ENCODE results near the gene SPTBN1. TPM values are rescaled to one million over a fixed set of nuclear protein-coding genes. Genes with fewer than 3 reads are reported as not detected.

The SPTBN1 gene
- total RNA-seq, 1 experiment from 2014 or later: 88.8 TPM

DNA sequence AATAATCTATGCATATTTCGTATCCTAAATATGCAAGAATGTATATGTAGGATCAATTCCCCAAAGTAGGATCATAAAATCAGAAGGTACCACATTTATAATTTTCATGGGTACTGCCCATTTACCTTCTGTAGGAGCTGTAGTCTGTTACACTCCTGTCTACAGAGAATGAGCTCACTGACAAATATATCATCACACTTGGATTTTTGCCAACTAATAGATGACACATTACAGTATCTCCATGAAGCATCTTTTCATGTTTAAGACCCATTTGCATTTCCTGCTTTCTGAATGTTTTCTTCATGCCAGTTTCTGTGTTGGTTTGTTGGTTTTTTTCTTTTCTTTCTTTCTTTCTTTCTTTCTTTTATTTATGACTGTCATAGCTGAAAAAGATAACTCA lies 196.4 kb downstream of the SPTBN1 start:
- peak; percentile 25 for DNase-seq (ENCODE audit: low read depth)

DNA sequence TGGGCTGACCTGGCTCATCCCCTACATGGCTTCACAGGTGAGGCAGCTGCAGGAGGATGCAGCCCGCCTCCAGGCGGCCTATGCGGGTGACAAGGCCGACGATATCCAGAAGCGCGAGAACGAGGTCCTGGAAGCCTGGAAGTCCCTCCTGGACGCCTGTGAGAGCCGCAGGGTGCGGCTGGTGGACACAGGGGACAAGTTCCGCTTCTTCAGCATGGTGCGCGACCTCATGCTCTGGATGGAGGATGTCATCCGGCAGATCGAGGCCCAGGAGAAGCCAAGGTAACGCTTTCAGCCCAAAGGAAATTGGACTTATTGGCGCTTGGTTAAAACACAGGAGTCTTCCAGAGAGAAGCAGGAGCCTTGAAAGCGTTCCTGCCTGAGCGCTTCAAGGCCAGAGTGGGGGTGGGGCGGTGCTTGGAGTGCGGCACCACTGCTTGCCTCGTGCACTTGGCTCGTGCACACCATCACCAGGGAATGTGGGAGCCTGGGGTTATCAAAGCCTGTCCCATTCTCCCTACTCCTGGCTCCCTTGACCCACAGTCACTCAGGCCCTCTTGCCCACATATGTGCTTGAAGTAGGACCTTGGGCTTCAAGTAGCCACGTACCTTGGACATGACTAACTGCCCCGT lies 197.6 kb downstream of the SPTBN1 start:
- no peak for DNase-seq (ENCODE audit: low read depth)

DNA sequence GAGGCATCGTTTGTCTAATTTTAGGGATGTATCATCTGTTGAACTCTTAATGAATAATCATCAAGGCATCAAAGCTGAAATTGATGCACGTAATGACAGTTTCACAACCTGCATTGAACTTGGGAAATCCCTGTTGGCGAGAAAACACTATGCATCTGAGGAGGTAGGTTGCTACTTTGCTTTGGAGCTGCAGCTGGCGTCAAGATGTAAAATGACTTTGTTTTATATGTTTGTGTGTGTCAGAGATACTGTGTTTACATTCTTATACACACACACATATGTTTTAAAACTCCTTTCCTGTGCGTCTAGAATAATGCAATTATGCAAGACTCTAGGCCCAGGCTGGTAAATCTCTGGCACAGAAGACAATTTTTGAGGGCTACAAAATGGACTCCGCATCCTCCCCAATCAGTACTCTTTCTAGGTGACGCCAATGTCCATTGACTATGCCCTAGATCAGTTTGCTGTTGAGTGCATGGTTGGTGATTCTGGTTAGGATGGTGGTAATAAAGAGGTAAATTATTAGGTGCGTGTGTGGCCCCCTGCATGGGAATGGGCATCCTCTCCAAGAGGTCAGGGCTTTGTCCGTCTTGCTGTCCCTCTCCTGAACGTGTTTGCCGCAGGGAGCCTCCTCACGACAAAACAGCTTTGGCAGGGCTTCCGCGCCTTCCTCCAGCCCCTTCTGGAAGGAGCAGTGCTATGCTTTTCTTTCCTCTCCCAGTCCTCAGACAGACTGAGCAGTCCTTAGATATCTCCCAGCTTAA lies 199.1 kb downstream of the SPTBN1 start:
- DNase-seq (ENCODE audit: low read depth): no peak

DNA sequence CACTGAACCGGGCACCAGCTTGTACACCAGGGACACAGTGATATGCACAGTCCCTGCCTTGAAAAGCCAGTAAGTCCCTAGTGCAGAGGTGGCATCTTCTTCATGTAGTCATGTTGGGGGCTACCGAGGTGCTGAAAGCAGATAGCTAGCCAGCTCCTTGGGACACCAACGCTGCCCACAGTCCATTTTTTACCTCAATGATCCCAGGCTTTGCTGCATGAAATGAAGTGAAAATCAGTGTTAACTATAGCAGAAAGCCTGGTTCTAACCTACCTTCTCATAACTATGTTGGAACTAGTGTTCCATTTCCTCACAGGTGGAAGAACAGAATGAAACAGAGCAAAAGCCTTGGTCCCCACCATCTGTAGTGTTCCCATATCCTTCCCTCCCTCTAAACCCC lies 200.7 kb downstream of the SPTBN1 start:
- no peak for DNase-seq (ENCODE audit: low read depth)

DNA sequence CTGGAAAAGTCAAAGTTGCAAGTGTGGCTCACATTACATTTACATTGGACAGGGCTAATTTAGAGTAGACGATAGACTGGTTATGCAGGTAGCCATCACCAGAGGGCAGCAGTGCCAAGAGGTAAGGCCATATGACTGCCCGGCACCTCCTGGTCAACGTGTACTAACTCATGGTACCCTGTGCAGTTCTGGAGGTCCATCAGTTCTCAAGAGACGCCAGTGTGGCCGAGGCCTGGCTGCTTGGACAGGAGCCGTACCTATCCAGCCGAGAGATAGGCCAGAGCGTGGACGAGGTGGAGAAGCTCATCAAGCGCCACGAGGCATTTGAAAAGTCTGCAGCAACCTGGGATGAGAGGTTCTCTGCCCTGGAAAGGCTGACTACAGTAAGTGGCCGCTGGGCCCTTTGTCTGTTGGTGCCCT lies 201.5 kb downstream of the SPTBN1 start:
- DNase-seq (ENCODE audit: low read depth): peak; percentile 27

GRCh38 chr2:54658564-54659071 lies 202.5 kb downstream of the SPTBN1 start:
- DNase-seq (ENCODE audit: low read depth): peak; percentile 78

DNA sequence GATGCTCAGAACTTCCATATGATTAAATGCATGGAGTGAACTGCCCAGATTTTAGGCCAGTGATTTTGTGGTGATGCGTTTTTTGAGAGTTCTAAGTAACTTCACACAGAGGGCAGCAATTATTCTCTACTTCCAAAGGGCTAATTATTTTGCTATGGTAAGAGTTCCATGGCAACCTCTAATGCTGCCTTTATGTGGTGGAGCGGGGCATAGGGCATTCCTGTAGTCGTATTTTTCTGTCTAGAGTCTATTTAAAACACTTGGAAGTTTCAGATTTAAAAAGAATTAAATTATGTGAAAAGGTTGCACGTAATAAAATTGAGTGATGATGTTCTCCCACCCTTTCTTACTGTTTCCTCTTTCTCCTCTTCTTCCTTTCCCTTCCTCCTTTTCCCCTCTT lies 203.4 kb downstream of the SPTBN1 start:
- no peak for DNase-seq (ENCODE audit: low read depth)

- DNase-seq (ENCODE audit: low read depth): no peak
Observed at GRCh38 chr2:54660752-54661151, 204.6 kb downstream of the SPTBN1 start.

DNA sequence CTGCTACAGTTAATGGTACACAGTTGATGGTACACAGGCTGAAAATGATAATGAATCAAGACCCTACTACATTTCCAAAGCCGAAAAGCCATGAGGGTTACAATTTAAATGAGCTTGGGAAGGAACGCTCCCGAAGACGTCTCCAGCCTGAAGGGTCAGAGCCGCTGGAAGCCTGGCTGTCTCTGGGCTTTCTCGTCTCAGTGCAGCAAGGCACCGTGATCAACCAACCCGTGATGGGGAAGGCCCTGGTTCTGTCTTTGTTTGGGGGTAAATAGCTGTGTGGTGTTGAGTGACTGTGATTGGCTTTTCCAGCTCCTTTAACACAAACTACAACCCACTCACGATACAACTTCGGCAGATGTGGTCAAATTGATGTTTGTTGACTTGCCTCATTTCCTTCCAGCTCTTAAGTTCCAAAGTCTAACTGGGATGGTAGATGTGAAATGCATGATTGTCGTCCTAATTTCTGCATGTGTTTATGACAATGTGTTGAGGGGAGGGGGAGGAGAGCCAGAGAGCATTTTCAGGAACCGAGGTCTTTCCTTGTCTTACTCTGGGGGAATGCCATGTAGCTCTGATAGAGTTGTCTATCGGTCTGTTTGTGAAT lies 207.4 kb downstream of the SPTBN1 start:
- DNase-seq (ENCODE audit: low read depth): no peak

DNA sequence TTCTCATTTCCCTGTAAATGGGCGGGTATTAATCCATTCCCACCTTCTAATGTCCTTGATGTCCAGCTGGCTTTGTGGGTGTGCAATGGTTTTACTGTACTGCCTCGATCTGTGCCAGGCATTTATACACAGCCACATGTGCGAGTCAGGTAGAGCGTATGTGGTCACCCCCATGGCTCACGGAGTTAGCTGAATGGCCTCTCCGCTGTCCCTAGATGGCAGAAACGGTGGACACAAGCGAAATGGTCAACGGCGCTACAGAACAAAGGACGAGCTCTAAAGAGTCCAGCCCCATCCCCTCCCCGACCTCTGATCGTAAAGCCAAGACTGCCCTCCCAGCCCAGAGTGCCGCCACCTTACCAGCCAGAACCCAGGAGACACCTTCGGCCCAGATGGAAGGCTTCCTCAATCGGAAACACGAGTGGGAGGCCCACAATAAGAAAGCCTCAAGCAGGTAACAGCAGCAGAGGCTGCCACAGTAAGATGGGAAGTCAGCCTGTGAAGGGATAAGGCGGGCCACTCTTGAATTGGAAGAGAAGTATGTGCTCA lies 208.2 kb downstream of the SPTBN1 start:
- no peak for DNase-seq (ENCODE audit: low read depth)

GRCh38 chr2:54665436-54665856 lies 209.3 kb downstream of the SPTBN1 start:
- peak; percentile 43 for DNase-seq (ENCODE audit: low read depth)

DNA sequence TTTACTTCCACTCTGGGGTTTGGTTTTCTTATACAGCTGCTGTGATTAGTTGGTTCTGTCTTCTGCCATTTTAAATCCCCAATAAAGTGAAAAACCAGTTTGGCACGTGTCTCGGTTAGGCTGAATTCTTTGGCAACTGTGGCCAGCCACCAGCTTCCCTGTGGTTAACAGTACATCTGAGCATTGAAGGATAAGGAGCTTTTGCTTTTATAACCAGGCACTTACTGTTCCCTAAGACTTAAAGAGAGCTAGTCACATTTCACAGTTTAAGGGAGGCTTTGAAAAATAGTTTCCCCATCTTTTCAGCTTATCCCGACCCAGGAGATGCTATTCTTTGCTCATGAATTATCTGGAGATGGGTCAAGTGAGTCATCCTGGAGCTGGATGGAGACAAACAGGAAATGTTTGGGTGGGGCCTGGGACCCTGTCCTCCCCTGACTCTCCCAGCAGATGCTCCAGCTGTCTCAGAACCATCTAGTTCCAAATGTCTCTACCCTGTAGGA lies 210.1 kb downstream of the SPTBN1 start:
- peak; percentile 64 for DNase-seq (ENCODE audit: low read depth)

DNA sequence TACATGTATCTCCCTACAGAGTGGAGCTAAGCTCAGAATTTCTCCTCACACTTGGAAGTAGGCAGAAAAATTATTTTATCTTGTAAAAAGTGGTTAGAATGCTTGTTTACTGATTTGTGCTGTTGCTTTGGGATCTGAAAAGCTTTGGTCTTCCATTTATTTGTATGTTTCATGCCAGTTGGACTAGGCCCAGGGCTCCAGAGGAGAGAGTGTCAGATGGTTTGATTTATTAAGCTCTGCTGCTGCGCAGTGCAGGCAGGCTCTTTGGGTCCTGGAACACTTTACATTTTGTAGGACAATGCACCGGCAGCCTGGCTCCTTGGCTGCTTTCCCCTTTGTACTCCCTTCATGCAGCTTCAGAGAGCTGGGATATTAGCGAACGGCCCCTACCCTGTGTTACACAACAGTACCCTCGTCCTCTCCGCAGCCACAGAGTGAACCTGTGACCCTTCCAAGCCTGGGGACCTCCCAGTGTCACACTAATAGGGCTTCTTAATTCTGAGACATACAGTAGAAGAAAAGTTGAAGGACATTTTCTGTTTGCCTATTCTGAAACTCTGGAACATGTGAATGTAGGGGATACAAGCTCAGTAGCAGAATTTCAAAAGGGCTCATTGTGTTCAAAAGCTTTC lies 210.6 kb downstream of the SPTBN1 start:
- DNase-seq (ENCODE audit: low read depth): peak; percentile 42

- no peak for DNase-seq (ENCODE audit: low read depth)
Observed at GRCh38 chr2:54667266-54667639, 211.1 kb downstream of the SPTBN1 start.

DNA sequence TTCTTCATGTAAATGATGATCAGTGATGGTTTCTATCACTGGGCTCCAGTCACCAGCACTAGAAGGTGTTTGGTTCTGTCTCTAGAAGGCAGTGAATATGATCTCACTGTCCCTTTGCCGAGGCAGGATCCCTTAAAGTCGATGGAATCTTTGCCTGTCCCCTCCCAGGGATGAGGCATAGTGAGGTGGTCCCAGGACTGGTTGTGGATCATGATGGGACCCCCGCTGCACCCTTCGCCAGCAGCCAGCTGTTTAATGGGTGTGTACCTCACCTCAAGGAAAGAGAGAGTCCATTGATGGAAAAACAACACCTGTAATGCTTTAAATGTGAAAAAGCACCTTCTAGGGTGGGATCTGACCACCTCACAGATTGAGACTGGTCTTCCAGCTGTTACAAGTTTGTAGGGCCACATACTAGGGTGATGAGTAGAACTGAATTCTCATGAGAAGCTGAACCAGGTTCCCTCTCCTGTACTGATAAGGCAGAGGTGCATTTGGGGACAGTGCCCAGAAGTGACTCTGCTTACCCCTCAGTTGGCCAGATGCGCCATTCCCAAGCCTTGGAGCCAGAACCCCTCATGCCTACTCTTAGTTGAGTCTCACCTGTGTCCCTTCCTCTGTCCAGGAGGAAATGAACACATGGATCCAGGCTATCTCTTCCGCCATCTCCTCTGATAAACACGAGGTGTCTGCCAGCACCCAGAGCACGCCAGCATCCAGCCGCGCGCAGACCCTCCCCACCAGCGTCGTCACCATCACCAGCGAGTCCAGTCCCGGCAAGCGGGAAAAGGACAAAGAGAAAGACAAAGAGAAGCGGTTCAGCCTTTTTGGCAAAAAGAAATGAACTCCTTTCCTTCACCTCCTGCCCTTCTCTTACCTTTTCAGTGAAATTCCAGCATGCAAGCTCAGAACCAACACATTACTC lies 211.9 kb downstream of the SPTBN1 start:
- no peak for DNase-seq (ENCODE audit: low read depth)

GRCh38 chr2:54668711-54669110 lies 212.6 kb downstream of the SPTBN1 start:
- DNase-seq (ENCODE audit: low read depth): no peak

- DNase-seq (ENCODE audit: low read depth): peak; percentile 33
Observed at GRCh38 chr2:54669677-54670484, 213.8 kb downstream of the SPTBN1 start.

GRCh38 chr2:54670485-54671009 lies 214.4 kb downstream of the SPTBN1 start:
- DNase-seq (ENCODE audit: low read depth): no peak

DNA sequence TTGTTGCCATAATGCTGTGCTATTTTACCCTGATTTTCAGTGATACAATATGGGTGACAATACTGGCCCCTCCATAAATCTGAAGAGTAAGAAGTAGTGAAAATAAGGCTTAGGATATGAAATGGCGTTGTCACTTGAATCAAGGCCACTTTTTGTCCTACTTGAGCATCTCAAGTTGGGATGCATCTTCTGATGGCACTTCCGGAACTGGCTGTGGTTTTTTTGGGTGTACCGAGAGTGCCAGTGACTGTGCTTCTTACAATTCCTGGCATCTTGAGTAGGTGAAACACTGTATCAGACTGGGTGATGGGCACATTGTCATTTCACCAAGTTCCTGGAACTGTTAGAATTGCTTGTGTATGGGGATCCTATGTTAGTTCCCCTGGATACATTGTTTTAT lies 214.9 kb downstream of the SPTBN1 start:
- DNase-seq (ENCODE audit: low read depth): no peak

Measured in M059J (cell line).